ENCODE data around the gene C1orf141. TPM values are rescaled to one million over a fixed set of nuclear protein-coding genes. Genes with fewer than 3 reads are reported as not detected.
A peak's percentile ranks its signal among the peaks of the same experiment; 100 is the strongest.

C1orf141 gene
- total and polyA plus RNA-seq, 9 of the 15 experiments (the other 6 are each of a cell fraction or from before 2014, with no cell fraction given) = not detected

GRCh38 chr1:67149179-67149770 is 14.5 kb upstream of the C1orf141 start (continued):
- TF ChIP-seq TFE3 (CRISPR knock-in tag; IDR thresholded peaks at IDR 0.05) = no peak
- no peak for TF ChIP-seq E2F8 (IDR thresholded peaks at IDR 0.05; ENCODE audit: low read depth, partially characterized antibody)
- TF ChIP-seq ZNF764 (CRISPR knock-in tag; IDR thresholded peaks at IDR 0.05; ENCODE audit: low read depth) = no peak
- no peak for TF ChIP-seq HEY1 (CRISPR knock-in tag; IDR thresholded peaks at IDR 0.05; ENCODE audit: borderline replicate concordance)
- no peak for TF ChIP-seq NFYB (IDR thresholded peaks at IDR 0.05; ENCODE audit: extremely low read depth, insufficient read length)
- no peak for TF ChIP-seq CHD2 (IDR thresholded peaks at IDR 0.05; ENCODE audit: low read depth, low read length)
- no peak for TF ChIP-seq HDAC6 (IDR thresholded peaks at IDR 0.05; ENCODE audit: low read depth, low read length)
- no peak for TF ChIP-seq BCOR (IDR thresholded peaks at IDR 0.05)
- TF ChIP-seq IRF9 (tag; IDR thresholded peaks at IDR 0.05) = no peak
- TF ChIP-seq ZNF143 (CRISPR knock-in tag; IDR thresholded peaks at IDR 0.05) = no peak
- 0 out of 2 replicates have a peak, but pooled peaks have one; percentile 14 for TF ChIP-seq DPF2 (IDR thresholded peaks at IDR 0.05)
- no peak for TF ChIP-seq ZNF263 (CRISPR knock-in tag; IDR thresholded peaks at IDR 0.05; ENCODE audit: borderline replicate concordance)
- TF ChIP-seq THRAP3 (IDR thresholded peaks at IDR 0.05; ENCODE audit: borderline replicate concordance) = no peak
- no peak for TF ChIP-seq ZNF655 (CRISPR knock-in tag; IDR thresholded peaks at IDR 0.05)
- no peak for TF ChIP-seq BRF2 (IDR thresholded peaks at IDR 0.05; ENCODE audit: borderline replicate concordance, insufficient read depth, insufficient read length)
- TF ChIP-seq ZNF282 (CRISPR knock-in tag; IDR thresholded peaks at IDR 0.05) = no peak
- TF ChIP-seq ATF6 (CRISPR knock-in tag; IDR thresholded peaks at IDR 0.05) = no peak
- TF ChIP-seq TRIM24 (IDR thresholded peaks at IDR 0.05) = no peak
- TF ChIP-seq NFXL1 (CRISPR knock-in tag; IDR thresholded peaks at IDR 0.05) = no peak
